ENCODE data around the gene LYL1. TPM values are rescaled to one million over a fixed set of nuclear protein-coding genes. Genes with fewer than 3 reads are reported as not detected.

LYL1 gene
- total RNA-seq, 4 donors from 2014 or later = 4.5 to 33.4 (median 16.7) TPM

DNA sequence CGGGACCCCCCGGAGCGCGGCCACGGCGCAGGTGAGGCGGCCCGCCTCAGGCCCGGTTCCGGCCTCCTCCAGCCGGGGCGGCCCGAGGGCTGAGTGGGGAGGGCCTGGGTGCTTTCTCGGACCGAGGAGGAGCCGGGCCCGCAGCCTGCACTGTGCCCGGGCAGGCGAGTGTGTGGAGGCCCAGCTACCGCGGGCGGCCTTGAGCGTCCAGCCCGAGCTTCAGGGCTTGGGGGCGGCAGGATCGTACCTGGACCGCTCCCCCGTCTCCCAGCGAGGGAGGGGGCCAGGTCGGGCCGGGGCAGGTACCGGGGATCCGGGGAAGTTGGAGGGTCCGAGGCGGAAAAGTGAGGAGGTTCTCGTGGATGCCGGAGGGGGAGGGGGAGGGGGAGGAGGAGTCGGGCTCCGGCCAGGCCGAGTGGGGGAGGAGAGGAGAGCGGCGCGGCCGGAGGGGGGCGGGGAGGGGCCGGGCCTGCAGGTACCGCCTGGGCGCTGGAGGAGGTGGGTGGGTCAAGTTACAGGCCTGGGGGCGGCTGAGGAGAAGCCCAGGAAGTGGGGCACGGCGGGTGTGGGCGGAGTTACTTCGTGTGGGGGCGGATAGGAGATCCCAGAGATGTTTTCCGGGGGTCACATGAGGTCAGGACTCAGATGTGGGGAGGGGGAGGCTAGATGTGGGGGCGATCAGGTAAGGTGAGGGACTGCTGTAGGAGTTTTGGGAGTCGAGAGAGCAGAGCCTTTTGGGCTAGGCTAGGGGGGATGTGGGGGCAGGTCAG is 16.0 kb upstream of the LYL1 start:
- H3K4me1 ChIP-seq = peaks cover 11 to 39% (median 34%) of the 10 kb centered on the region in 4 donors
- intact Hi-C loops (cut with DNase I; ENCODE audit: low total_unique reads) = no loop called here
- TF ChIP-seq, protein P1, sequence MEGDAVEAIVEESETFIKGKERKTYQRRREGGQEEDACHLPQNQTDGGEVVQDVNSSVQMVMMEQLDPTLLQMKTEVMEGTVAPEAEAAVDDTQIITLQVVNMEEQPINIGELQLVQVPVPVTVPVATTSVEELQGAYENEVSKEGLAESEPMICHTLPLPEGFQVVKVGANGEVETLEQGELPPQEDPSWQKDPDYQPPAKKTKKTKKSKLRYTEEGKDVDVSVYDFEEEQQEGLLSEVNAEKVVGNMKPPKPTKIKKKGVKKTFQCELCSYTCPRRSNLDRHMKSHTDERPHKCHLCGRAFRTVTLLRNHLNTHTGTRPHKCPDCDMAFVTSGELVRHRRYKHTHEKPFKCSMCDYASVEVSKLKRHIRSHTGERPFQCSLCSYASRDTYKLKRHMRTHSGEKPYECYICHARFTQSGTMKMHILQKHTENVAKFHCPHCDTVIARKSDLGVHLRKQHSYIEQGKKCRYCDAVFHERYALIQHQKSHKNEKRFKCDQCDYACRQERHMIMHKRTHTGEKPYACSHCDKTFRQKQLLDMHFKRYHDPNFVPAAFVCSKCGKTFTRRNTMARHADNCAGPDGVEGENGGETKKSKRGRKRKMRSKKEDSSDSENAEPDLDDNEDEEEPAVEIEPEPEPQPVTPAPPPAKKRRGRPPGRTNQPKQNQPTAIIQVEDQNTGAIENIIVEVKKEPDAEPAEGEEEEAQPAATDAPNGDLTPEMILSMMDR (IDR thresholded peaks at IDR 0.05) = no peak
- TF ChIP-seq POLR2A (IDR thresholded peaks at IDR 0.05) = no peak
- TF ChIP-seq EP300 (IDR thresholded peaks at IDR 0.05; ENCODE audit: low read depth) = no peak
- no peak for TF ChIP-seq POLR2AphosphoS5 (IDR thresholded peaks at IDR 0.05)
- no peak for DNase-seq
- H3K9me3 ChIP-seq = no peaks in the 10 kb centered on the region
- 0% methylated on average over 22 of the region's 57 CpGs; no CpG with 5 or more reads in 1 of the 2 donors for WGBS, 2 donors (ENCODE audit: low coverage in 1 of 2)
- H3K27me3 ChIP-seq = no peaks in the 10 kb centered on the region
- H3K27ac ChIP-seq = peak overlapping the region; percentile 71 to 84 (median 82)
- no peaks in the 10 kb centered on the region for H3K36me3 ChIP-seq
- in situ Hi-C loops (cut with MboI; ENCODE audit: low pct_ligation_motif_present in 1 of 4, low pct_unique_long_range_greater_than_20kb in 1 of 4, low sequenced_read_pairs in 3 of 4) = loop anchor here in 1 of 4 donors (25.0 kb wide), 1 partner anchor 144 kb away; no protein-coding TSS in a partner anchor
- peak overlapping the region; percentile 84 to 99 (median 92) for H3K4me3 ChIP-seq

DNA sequence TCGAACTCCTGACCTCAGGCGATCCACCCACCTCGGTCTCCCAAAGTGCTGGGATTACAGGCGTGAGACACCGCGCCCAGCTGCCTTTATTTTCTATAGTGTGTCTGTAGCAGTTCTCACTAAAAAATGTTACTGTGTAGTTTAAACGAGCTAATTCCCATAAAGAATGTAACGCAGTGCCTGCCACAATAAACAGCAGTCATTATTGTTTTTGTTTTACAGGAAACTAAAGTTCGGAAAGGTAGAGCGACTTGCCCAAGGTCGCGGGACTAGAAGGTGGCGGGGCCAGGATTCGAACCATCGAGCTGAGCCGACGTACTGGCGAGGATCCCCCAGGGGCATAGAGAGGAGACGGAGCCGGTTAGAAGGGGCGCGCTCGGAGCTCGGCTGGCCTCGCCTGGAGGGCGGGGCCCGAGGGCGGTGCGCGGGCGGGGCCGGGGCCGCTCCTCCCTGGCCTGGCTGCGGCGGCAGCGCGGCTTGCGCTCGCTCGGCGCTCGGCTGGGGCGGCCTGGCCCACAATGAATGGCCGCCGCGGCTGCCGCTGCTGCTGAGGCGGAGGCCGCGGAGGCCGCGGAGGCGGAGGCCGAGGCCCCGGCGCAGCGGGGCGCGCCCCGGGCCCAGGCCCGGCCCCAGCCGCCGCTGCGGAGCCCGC is 15.2 kb upstream of the LYL1 start, which contains the start of gene NACC1:
NACC1 (plus strand) TSS at position 493 of the 652 bp plus-strand sequence. CDS start 16,944 bp downstream, outside the sequence.
- Histone ChIP-seq H3K4me3 (peak within 1 kb of the TSS; percentile 84 to 99 (median 92)), H3K4me1 (peaks cover 11 to 39% (median 34%) of the 10 kb centered on the region in 4 donors), H3K27ac (peak within 1 kb of the TSS; percentile 83 to 89 (median 86)), H3K9me3 (no peaks in the 10 kb centered on the region), H3K36me3 (no peaks in the 10 kb centered on the region), H3K27me3 (no peaks in the 10 kb centered on the region)
- DNase-seq = peak; percentile 91
- peak in 2 of 3 donors; percentile 27 to 53 for TF ChIP-seq POLR2AphosphoS5 (IDR thresholded peaks at IDR 0.05)
- TF ChIP-seq, protein P1 (IDR thresholded peaks at IDR 0.05) = peak in 2 of 5 experiments; percentile 11 to 23
- no peak for TF ChIP-seq EP300 (IDR thresholded peaks at IDR 0.05; ENCODE audit: low read depth)
- no peak for TF ChIP-seq POLR2A (IDR thresholded peaks at IDR 0.05)
- in situ Hi-C loops (cut with MboI; ENCODE audit: low pct_ligation_motif_present in 1 of 4, low pct_unique_long_range_greater_than_20kb in 1 of 4, low sequenced_read_pairs in 3 of 4) = loop anchor here in 1 of 4 donors (25.0 kb wide), 1 partner anchor 144 kb away; no protein-coding TSS in a partner anchor
- 3% methylated on average over 29 of the region's 65 CpGs; no CpG with 5 or more reads in 1 of the 2 donors for WGBS, 2 donors (ENCODE audit: low coverage in 1 of 2)
- intact Hi-C loops (cut with DNase I; ENCODE audit: low total_unique reads) = no loop called here

DNA sequence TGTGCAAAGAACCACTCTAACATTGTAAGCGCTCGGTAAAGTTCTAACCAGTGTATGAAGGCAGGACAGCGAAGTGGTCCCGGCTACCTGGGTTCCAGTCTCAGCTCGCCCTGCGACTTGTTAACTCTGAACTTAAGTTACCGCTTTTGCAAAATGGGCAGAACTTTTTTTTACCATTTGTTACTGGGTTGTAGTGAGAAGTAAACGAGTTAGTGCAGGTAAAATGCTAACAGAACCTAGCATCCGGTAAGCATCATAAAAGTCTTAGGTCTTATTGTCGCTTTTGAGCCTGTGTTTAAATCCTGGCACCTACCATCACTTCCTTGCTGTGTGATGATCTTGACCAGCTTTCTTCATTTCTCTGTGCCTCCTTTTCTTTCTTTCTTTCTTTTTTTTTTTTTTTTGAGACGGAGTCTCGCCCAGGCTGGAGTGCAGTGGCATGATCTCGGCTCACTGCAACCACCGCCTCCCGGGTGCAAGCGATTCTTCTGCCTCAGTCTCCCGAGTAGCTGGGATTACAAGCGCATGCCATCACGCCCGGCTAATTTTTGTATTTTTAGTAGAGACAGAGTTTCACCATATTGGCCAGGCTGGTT is 14.6 kb upstream of the LYL1 start:
- TF ChIP-seq POLR2AphosphoS5 (IDR thresholded peaks at IDR 0.05) (no peak), EP300 (IDR thresholded peaks at IDR 0.05; ENCODE audit: low read depth) (no peak), POLR2A (IDR thresholded peaks at IDR 0.05) (no peak)
- TF ChIP-seq, protein P1 (IDR thresholded peaks at IDR 0.05) = no peak
- 5 to 11% methylated on average over 19 to 20 of the region's 20 CpGs for WGBS, 2 donors (ENCODE audit: low coverage in 1 of 2)
- Histone ChIP-seq H3K4me1 (peaks cover 11 to 39% (median 34%) of the 10 kb centered on the region in 4 donors), H3K4me3 (peak overlapping the region; percentile 29 to 87 (median 76)), H3K9me3 (no peaks in the 10 kb centered on the region), H3K27ac (peak overlapping the region; percentile 80 to 89 (median 85)), H3K36me3 (no peaks in the 10 kb centered on the region), H3K27me3 (no peaks in the 10 kb centered on the region)
- intact Hi-C loops (cut with DNase I; ENCODE audit: low total_unique reads) (no loop called here), in situ Hi-C loops (cut with MboI; ENCODE audit: low pct_ligation_motif_present in 1 of 4, low pct_unique_long_range_greater_than_20kb in 1 of 4, low sequenced_read_pairs in 3 of 4) (loop anchor here in 1 of 4 donors (25.0 kb wide), 1 partner anchor 145 kb away; no protein-coding TSS in a partner anchor)
- no peak for DNase-seq

All from transverse colon (tissue), 4 donors.